ENCODE data around the gene C16orf92. TPM values are rescaled to one million over a fixed set of nuclear protein-coding genes. Genes with fewer than 3 reads are reported as not detected.

The C16orf92 gene
- total and polyA plus RNA-seq, 2 of the 13 experiments (the other 11 are each of a cell fraction or from before 2014, with no cell fraction given): not detected

DNA sequence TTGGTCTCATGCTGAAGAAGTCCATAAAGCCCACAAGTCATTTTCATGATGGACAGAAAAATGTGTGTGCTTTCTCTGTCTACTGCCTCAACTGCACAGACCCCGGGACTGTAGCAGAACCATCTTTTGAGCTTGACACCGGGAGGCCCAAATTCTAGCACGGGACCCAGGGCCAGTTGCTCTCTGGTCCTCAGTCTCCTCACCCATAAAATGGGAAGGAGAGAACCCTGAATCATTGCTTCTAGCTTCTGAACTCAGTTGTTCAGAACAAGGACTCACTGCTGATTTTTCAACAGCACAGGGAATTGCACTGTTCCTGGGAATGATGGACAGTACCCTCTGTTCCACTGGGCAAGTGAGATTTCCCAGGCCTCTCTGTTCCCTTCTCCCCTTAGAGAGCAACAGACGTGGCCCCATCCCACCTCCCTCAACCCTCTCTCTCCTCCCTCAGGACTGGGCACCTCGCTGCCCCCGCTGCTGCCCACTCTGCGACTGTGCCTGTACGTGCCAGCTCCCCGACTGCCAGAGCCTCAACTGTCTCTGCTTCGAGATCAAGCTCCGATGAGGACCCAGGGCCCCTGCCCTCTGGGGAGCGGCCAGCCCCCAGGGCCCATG is 40.4 kb downstream of the C16orf92 start (continued):
- TF ChIP-seq, protein P1, sequence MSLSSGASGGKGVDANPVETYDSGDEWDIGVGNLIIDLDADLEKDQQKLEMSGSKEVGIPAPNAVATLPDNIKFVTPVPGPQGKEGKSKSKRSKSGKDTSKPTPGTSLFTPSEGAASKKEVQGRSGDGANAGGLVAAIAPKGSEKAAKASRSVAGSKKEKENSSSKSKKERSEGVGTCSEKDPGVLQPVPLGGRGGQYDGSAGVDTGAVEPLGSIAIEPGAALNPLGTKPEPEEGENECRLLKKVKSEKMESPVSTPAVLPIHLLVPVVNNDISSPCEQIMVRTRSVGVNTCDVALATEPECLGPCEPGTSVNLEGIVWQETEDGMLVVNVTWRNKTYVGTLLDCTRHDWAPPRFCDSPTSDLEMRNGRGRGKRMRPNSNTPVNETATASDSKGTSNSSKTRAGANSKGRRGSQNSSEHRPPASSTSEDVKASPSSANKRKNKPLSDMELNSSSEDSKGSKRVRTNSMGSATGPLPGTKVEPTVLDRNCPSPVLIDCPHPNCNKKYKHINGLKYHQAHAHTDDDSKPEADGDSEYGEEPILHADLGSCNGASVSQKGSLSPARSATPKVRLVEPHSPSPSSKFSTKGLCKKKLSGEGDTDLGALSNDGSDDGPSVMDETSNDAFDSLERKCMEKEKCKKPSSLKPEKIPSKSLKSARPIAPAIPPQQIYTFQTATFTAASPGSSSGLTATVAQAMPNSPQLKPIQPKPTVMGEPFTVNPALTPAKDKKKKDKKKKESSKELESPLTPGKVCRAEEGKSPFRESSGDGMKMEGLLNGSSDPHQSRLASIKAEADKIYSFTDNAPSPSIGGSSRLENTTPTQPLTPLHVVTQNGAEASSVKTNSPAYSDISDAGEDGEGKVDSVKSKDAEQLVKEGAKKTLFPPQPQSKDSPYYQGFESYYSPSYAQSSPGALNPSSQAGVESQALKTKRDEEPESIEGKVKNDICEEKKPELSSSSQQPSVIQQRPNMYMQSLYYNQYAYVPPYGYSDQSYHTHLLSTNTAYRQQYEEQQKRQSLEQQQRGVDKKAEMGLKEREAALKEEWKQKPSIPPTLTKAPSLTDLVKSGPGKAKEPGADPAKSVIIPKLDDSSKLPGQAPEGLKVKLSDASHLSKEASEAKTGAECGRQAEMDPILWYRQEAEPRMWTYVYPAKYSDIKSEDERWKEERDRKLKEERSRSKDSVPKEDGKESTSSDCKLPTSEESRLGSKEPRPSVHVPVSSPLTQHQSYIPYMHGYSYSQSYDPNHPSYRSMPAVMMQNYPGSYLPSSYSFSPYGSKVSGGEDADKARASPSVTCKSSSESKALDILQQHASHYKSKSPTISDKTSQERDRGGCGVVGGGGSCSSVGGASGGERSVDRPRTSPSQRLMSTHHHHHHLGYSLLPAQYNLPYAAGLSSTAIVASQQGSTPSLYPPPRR (CRISPR knock-in tag; IDR thresholded peaks at IDR 0.05; ENCODE audit: borderline replicate concordance): no peak; the same call in 1 of the 2 replicates
- TF ChIP-seq, protein P2, sequence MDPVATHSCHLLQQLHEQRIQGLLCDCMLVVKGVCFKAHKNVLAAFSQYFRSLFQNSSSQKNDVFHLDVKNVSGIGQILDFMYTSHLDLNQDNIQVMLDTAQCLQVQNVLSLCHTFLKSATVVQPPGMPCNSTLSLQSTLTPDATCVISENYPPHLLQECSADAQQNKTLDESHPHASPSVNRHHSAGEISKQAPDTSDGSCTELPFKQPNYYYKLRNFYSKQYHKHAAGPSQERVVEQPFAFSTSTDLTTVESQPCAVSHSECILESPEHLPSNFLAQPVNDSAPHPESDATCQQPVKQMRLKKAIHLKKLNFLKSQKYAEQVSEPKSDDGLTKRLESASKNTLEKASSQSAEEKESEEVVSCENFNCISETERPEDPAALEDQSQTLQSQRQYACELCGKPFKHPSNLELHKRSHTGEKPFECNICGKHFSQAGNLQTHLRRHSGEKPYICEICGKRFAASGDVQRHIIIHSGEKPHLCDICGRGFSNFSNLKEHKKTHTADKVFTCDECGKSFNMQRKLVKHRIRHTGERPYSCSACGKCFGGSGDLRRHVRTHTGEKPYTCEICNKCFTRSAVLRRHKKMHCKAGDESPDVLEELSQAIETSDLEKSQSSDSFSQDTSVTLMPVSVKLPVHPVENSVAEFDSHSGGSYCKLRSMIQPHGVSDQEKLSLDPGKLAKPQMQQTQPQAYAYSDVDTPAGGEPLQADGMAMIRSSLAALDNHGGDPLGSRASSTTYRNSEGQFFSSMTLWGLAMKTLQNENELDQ (CRISPR knock-in tag; IDR thresholded peaks at IDR 0.05; ENCODE audit: borderline replicate concordance): 0 out of 2 replicates have a peak, but pooled peaks have one; percentile 20
- no peak for TF ChIP-seq MTA1 (CRISPR knock-in tag; IDR thresholded peaks at IDR 0.05; ENCODE audit: borderline replicate concordance)
- TF ChIP-seq ZNF790 (CRISPR knock-in tag; IDR thresholded peaks at IDR 0.05; ENCODE audit: borderline replicate concordance): 0 out of 2 replicates have a peak, but pooled peaks have one; percentile 64
- TF ChIP-seq CHD4 (IDR thresholded peaks at IDR 0.05; ENCODE audit: borderline replicate concordance, low read length): no peak
- TF ChIP-seq IRF2 (CRISPR knock-in tag; IDR thresholded peaks at IDR 0.05): 0 out of 2 replicates have a peak, but pooled peaks have one; percentile 17
- no peak for TF ChIP-seq FOXP1 (IDR thresholded peaks at IDR 0.05)
- no peak for TF ChIP-seq FOXP1 (CRISPR knock-in tag; IDR thresholded peaks at IDR 0.05)
- 0 out of 2 replicates have a peak, but pooled peaks have one; percentile 5 for TF ChIP-seq ZNF253 (CRISPR knock-in tag; IDR thresholded peaks at IDR 0.05; ENCODE audit: borderline replicate concordance)
- TF ChIP-seq, protein P3, sequence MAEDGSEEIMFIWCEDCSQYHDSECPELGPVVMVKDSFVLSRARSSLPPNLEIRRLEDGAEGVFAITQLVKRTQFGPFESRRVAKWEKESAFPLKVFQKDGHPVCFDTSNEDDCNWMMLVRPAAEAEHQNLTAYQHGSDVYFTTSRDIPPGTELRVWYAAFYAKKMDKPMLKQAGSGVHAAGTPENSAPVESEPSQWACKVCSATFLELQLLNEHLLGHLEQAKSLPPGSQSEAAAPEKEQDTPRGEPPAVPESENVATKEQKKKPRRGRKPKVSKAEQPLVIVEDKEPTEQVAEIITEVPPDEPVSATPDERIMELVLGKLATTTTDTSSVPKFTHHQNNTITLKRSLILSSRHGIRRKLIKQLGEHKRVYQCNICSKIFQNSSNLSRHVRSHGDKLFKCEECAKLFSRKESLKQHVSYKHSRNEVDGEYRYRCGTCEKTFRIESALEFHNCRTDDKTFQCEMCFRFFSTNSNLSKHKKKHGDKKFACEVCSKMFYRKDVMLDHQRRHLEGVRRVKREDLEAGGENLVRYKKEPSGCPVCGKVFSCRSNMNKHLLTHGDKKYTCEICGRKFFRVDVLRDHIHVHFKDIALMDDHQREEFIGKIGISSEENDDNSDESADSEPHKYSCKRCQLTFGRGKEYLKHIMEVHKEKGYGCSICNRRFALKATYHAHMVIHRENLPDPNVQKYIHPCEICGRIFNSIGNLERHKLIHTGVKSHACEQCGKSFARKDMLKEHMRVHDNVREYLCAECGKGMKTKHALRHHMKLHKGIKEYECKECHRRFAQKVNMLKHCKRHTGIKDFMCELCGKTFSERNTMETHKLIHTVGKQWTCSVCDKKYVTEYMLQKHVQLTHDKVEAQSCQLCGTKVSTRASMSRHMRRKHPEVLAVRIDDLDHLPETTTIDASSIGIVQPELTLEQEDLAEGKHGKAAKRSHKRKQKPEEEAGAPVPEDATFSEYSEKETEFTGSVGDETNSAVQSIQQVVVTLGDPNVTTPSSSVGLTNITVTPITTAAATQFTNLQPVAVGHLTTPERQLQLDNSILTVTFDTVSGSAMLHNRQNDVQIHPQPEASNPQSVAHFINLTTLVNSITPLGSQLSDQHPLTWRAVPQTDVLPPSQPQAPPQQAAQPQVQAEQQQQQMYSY (CRISPR knock-in tag; IDR thresholded peaks at IDR 0.05): no peak
- TF ChIP-seq, protein P4, sequence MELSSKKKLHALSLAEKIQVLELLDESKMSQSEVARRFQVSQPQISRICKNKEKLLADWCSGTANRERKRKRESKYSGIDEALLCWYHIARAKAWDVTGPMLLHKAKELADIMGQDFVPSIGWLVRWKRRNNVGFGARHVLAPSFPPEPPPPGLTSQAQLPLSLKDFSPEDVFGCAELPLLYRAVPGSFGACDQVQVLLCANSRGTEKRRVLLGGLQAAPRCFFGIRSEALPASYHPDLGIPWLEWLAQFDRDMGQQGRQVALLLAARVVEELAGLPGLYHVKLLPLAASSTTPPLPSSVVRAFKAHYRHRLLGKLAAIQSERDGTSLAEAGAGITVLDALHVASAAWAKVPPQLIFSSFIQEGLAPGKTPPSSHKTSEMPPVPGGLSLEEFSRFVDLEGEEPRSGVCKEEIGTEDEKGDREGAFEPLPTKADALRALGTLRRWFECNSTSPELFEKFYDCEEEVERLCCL (CRISPR knock-in tag; IDR thresholded peaks at IDR 0.05; ENCODE audit: borderline replicate concordance): no peak
- TF ChIP-seq, protein P5, sequence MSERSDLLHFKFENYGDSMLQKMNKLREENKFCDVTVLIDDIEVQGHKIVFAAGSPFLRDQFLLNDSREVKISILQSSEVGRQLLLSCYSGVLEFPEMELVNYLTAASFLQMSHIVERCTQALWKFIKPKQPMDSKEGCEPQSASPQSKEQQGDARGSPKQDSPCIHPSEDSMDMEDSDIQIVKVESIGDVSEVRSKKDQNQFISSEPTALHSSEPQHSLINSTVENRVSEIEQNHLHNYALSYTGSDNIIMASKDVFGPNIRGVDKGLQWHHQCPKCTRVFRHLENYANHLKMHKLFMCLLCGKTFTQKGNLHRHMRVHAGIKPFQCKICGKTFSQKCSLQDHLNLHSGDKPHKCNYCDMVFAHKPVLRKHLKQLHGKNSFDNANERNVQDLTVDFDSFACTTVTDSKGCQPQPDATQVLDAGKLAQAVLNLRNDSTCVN (CRISPR knock-in tag; IDR thresholded peaks at IDR 0.05; ENCODE audit: borderline replicate concordance): no peak
- no peak for TF ChIP-seq PAF1 (CRISPR knock-in tag; IDR thresholded peaks at IDR 0.05)
